GM23248 (cell line): ENCODE results near the gene MAP4K3. TPM values are rescaled to one million over a fixed set of nuclear protein-coding genes. Genes with fewer than 3 reads are reported as not detected.

Experiments
- DNase-seq: peaks from one replicate; pipeline ENCODE4 v3.0.0-alpha.2; 2015
- H2AFZ ChIP-seq: fragments of 200-600 bp; sonication (generic); 2 replicates; pipeline ENCODE4 v1.6.1; 2016; ENCODE audit warnings: antibody characterized with exemption
- H3F3A ChIP-seq: fragments of 200-600 bp; sonication (generic); 2 replicates; pipeline ENCODE4 v1.6.1; 2016; ENCODE audit warnings: mild to moderate bottlenecking, antibody characterized with exemption, mixed run types; ENCODE audit not compliant: insufficient read depth
- H3K27ac ChIP-seq: fragments of 200-600 bp; sonication (generic); 2 replicates; pipeline ENCODE4 v1.5.1; 2016; ENCODE audit warnings: mild to moderate bottlenecking
- H3K27me3 ChIP-seq: fragments of 200-600 bp; sonication (generic); replicated peaks from 2 replicates; pipeline ENCODE4 v1.6.1; 2016; ENCODE audit warnings: mild to moderate bottlenecking; ENCODE audit not compliant: insufficient read depth
- H3K36me3 ChIP-seq: fragments of 200-600 bp; sonication (generic); 2 replicates; pipeline ENCODE4 v1.6.1; 2016; ENCODE audit warnings: low read depth, mild to moderate bottlenecking
- H3K4me1 ChIP-seq: fragments of 200-600 bp; sonication (generic); 2 replicates; pipeline ENCODE4 v1.6.1; 2016; ENCODE audit warnings: mild to moderate bottlenecking; ENCODE audit not compliant: insufficient read depth
- H3K4me2 ChIP-seq: fragments of 200-600 bp; sonication (generic); one replicate; pipeline ENCODE4 v1.6.1; 2016; ENCODE audit warnings: mild to moderate bottlenecking; ENCODE audit not compliant: unreplicated experiment
- H3K4me3 ChIP-seq: fragments of 200-600 bp; sonication (generic); 2 replicates; pipeline ENCODE4 v1.5.1; 2016; ENCODE audit warnings: mild to moderate bottlenecking
- H3K79me2 ChIP-seq: fragments of 200-600 bp; sonication (generic); 2 replicates; pipeline ENCODE4 v1.6.1; 2016; ENCODE audit warnings: mild to moderate bottlenecking; ENCODE audit not compliant: insufficient read depth
- H3K9ac ChIP-seq: fragments of 200-600 bp; sonication (generic); 2 replicates; pipeline ENCODE4 v1.6.1; 2016; ENCODE audit warnings: mild to moderate bottlenecking
- H3K9me2 ChIP-seq: fragments of 200-600 bp; sonication (generic); 2 replicates; pipeline ENCODE4 v1.6.1; 2016; ENCODE audit warnings: mixed run types, mild to moderate bottlenecking, moderate library complexity; ENCODE audit not compliant: insufficient read depth
- H3K9me3 ChIP-seq: fragments of 200-600 bp; sonication (generic); one replicate; pipeline ENCODE4 v1.6.1; 2017; ENCODE audit warnings: low read depth
- H4K20me1 ChIP-seq: fragments of 200-600 bp; sonication (generic); 2 replicates; pipeline ENCODE4 v1.6.0; 2016; ENCODE audit not compliant: insufficient read depth
- EZH2 ChIP-seq: fragments of 200-600 bp; sonication (generic); IDR thresholded peaks from 2 replicates; pipeline ENCODE4 v1.6.1; 2018; ENCODE audit warnings: antibody characterized with exemption, mild to moderate bottlenecking; ENCODE audit not compliant: insufficient read depth, poor library complexity, severe bottlenecking
- EZH2phosphoT487 ChIP-seq: fragments of 200-600 bp; sonication (generic); IDR thresholded peaks from 2 replicates; pipeline ENCODE4 v1.6.1; 2018; ENCODE audit warnings: antibody characterized with exemption, moderate library complexity, mild to moderate bottlenecking, low read depth; ENCODE audit not compliant: insufficient read depth
- WGBS, 2 experiments: methylation state at CpG; one replicate each; pipeline ENCODE4 v1.1.6; 2015 to 2017; ENCODE audit warnings: low lambda C conversion rate in 2 of 2, low coverage in 1 of 2; ENCODE audit errors: missing lambda C conversion rate in 2 of 2; 5-methylcytosine and 5-hydroxymethylcytosine counted together
- in situ Hi-C: fragments of 300-500 bp; cut with MboI; formaldehyde crosslinking; loops from 2 replicates; pipeline ENCODE4 v1.15.0; 2020
- polyA plus RNA-seq: library from polyadenylated mRNA; unstranded; fragments of >200 nt; fragmentation: Nextera tagmentation; extraction: Ambion mirVana; gene quantifications from 2 replicates; pipeline ENCODE4 v1.2.1, GENCODE V29; 2016
- total RNA-seq: library from RNA; depleted of rRNA; stranded (reverse); fragments of >200 nt; shearing (Covaris generic); gene quantifications from 2 replicates; pipeline ENCODE4 v1.2.3, GENCODE V29; 2014

MAP4K3 gene
- total and polyA plus RNA-seq, 2 experiments from 2014 or later, result 9.9 to 32.0 TPM

DNA sequence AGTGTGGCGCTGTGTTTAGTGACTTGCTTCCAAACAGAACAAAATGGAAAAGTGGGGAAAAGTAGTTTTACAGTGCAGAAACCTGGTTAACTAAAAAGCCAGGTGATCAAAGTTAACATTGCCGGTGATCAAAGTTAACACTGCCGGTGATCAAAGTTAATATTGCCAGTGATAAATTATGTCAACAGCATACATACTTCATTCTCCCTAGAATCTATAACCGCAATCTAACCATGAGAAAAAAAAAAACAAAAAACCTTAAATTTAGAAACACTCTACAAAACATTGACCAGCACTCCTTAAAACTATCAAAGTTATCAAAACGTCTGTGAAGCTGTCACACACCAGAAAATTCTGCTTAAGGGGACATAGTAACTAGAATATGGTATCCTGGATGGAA lies 18.6 kb downstream of the MAP4K3 start:
- Histone ChIP-seq H3K9ac (no peak overlapping the region; the same call in 1 of the 2 replicates), H3K27ac (peak overlapping the region; percentile 47; the same call in 1 of the 2 replicates), H3K9me3 (no peaks in the 10 kb centered on the region), H3K27me3 (no peaks in the 10 kb centered on the region), H4K20me1 (no peaks in the 10 kb centered on the region), H3F3A (peaks cover 9% of the 10 kb centered on the region), H3K79me2 (peaks cover 97% of the 10 kb centered on the region), H3K4me2 (peak overlapping the region; percentile 50), H2AFZ (no peak overlapping the region), H3K4me3 (peak overlapping the region; percentile 12; the same call in 1 of the 2 replicates), H3K36me3 (no peaks in the 10 kb centered on the region), H3K4me1 (peaks cover 39% of the 10 kb centered on the region), H3K9me2 (no peaks in the 10 kb centered on the region)
- in situ Hi-C loops, result no loop called here
- WGBS, 2 experiments, result 82 to 85% methylated on average over 5 of the region's 5 CpGs
- TF ChIP-seq EZH2 (no peak), EZH2phosphoT487 (no peak)
- no peak for DNase-seq

DNA sequence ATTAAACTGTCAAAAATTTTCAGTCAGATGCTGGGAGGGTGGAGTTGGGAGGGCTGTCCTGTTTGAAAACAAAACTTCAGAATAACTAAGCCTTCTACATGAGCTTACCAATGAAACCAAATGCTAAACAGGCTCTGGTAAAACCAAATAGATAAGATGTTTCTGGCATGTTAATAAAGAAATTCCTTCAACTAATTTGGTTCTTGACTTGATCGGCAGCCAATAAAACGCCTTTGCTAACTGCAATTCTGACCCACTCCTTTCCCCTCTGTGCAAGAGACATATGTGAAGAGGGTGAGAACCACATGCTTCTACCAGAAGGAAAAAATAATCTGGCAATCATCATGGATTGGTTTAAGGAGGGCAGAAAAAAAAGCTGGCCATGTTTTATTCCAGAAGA lies 20.9 kb downstream of the MAP4K3 start:
- peak overlapping the region; percentile 73 for H3K4me2 ChIP-seq
- peak; percentile 54 for DNase-seq
- in situ Hi-C loops, result no loop called here
- TF ChIP-seq EZH2 (no peak), EZH2phosphoT487 (no peak)
- peak overlapping the region; percentile 5 for H3K27ac ChIP-seq
- no peaks in the 10 kb centered on the region for H3K27me3 ChIP-seq
- H3F3A ChIP-seq, result peaks cover 33% of the 10 kb centered on the region
- H4K20me1 ChIP-seq, result no peaks in the 10 kb centered on the region
- peaks cover 93% of the 10 kb centered on the region for H3K79me2 ChIP-seq
- H3K9me2 ChIP-seq, result no peaks in the 10 kb centered on the region
- H3K36me3 ChIP-seq, result no peaks in the 10 kb centered on the region
- no peaks in the 10 kb centered on the region for H3K9me3 ChIP-seq
- H3K9ac ChIP-seq, result peak overlapping the region; percentile 0; the same call in 1 of the 2 replicates
- H2AFZ ChIP-seq, result no peak overlapping the region
- 2 to 7% methylated on average over 2 of the region's 2 CpGs for WGBS, 2 experiments
- H3K4me1 ChIP-seq, result peaks cover 58% of the 10 kb centered on the region
- H3K4me3 ChIP-seq, result peak overlapping the region; percentile 35; the same call in 1 of the 2 replicates

DNA sequence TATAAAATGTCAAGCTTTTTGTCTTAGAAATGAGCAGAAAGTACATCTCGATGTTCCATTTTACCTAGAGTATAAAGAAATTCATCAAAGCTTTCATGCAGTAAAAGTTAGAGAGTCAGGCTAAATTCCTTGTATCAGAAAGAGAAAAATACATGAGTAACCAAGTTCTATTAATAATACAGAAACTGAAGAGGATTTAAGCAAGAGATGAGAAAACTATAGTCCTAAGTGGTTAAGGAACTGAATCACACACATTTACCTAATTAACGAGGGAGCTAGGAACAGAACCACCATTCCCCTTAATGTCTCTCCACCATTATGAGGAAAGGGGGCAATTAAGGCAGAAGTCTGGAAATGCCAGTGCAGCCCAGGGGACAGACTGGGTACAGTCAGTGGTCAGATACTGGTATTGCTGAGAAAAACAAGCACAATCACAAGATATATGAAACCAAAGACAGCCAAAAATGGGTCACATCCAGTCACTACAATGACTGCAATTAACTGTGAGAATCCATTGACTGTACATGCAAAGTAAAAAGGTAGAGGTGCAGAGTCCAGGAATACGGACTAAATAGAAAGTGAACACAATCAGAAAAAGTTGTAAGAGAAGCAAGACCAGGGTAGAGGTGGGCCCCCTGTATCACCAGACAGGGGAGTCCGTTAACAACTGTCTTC lies 23.9 kb downstream of the MAP4K3 start:
- H3K9me2 ChIP-seq, result no peaks in the 10 kb centered on the region
- H3K4me3 ChIP-seq, result peak overlapping the region; percentile 6; the same call in 1 of the 2 replicates
- H3F3A ChIP-seq, result peaks cover 56% of the 10 kb centered on the region
- 65 to 68% methylated on average over 4 of the region's 4 CpGs for WGBS, 2 experiments
- no peak overlapping the region for H2AFZ ChIP-seq
- H3K27ac ChIP-seq, result peak overlapping the region; percentile 41
- no peaks in the 10 kb centered on the region for H4K20me1 ChIP-seq
- no peak overlapping the region for H3K9ac ChIP-seq
- DNase-seq, result peak; percentile 53
- peaks cover 92% of the 10 kb centered on the region for H3K79me2 ChIP-seq
- H3K9me3 ChIP-seq, result no peaks in the 10 kb centered on the region
- H3K4me2 ChIP-seq, result peak overlapping the region; percentile 88
- no peaks in the 10 kb centered on the region for H3K27me3 ChIP-seq
- in situ Hi-C loops, result no loop called here
- TF ChIP-seq EZH2 (no peak), EZH2phosphoT487 (no peak)
- no peaks in the 10 kb centered on the region for H3K36me3 ChIP-seq
- peaks cover 66% of the 10 kb centered on the region for H3K4me1 ChIP-seq

DNA sequence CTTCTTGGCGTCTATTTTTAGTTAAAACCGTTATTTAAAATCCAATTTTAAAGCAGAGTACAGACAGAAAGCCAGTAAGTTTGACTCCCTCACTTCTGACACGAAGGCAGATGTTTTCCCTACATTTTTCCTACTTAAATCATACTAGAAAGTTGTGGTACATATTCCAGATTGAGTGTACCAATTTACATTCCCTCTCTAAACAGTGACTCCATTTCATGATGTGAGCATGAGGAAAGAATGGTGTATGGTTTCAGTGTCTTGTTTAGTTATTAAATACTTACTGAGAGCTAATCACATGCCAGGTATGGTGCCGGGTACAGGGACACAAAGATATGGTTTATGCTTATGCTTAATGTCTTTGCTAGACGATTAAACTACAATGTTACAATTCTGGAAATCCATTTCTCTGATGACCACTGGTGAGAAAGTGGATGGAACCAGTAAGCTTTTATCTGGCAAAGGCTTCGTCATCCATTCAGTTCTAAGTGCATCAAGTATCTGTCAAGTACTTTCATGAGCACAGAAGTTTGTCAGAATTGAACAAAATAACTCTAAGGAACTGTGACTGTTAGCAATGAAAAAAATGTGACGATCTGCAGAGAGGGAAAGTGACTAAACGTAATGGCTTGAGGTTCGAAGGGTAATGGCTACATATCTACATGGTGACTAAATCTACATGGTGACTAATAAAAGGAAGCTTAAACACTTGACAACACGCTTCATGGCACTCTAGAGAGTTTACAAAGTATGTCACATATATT lies 25.7 kb downstream of the MAP4K3 start:
- H3K27me3 ChIP-seq, result no peaks in the 10 kb centered on the region
- H2AFZ ChIP-seq, result peak overlapping the region; percentile 15
- peaks cover 92% of the 10 kb centered on the region for H3K79me2 ChIP-seq
- no peaks in the 10 kb centered on the region for H3K36me3 ChIP-seq
- no peaks in the 10 kb centered on the region for H3K9me2 ChIP-seq
- peak overlapping the region; percentile 88 for H3K4me2 ChIP-seq
- no peaks in the 10 kb centered on the region for H3K9me3 ChIP-seq
- TF ChIP-seq EZH2phosphoT487, result no peak
- no peak for TF ChIP-seq EZH2
- peaks cover 76% of the 10 kb centered on the region for H3K4me1 ChIP-seq
- H3K9ac ChIP-seq, result peak overlapping the region; percentile 70
- in situ Hi-C loops, result no loop called here
- peaks cover 67% of the 10 kb centered on the region for H3F3A ChIP-seq
- H4K20me1 ChIP-seq, result no peaks in the 10 kb centered on the region
- H3K27ac ChIP-seq, result peak overlapping the region; percentile 89
- WGBS, 2 experiments, result 7 to 11% methylated on average over 10 of the region's 10 CpGs
- H3K4me3 ChIP-seq, result peak overlapping the region; percentile 55
- peak; percentile 93 for DNase-seq
